ENCODE data around the gene TBC1D19.
"Not testable (repeated sequence)": the region's sequence is repeated elsewhere in the genome, so short reads cannot be mapped to it uniquely, and the experiment has no call there.

TBC1D19 gene

GRCh38 chr4:26619784-26620183 is 35.9 kb downstream of the TBC1D19 start:
- Mint-ChIP-seq H3K4me3 (no peak overlapping the region), H3K27ac (no peak overlapping the region), H3K9me3 (no peaks in the 10 kb centered on the region), H3K36me3 (ENCODE audit: low read depth) (peaks cover 20% of the 10 kb centered on the region), H3K27me3 (no peaks in the 10 kb centered on the region), H3K4me1 (ENCODE audit: low read depth) (no peaks in the 10 kb centered on the region)
- no peak for DNase-seq

- no peaks in the 10 kb centered on the region for H3K27me3 Mint-ChIP-seq
- H3K4me3 Mint-ChIP-seq = no peak overlapping the region
- H3K27ac Mint-ChIP-seq = no peak overlapping the region
- no peaks in the 10 kb centered on the region for H3K9me3 Mint-ChIP-seq
- no peak for DNase-seq
- no peaks in the 10 kb centered on the region for H3K4me1 Mint-ChIP-seq (ENCODE audit: low read depth)
- H3K36me3 Mint-ChIP-seq (ENCODE audit: low read depth) = peaks cover 20% of the 10 kb centered on the region
Measured at GRCh38 chr4:26621366-26621765, 37.5 kb downstream of the TBC1D19 start.

- Mint-ChIP-seq H3K4me1 (ENCODE audit: low read depth) (no peaks in the 10 kb centered on the region), H3K4me3 (no peak overlapping the region), H3K27ac (no peak overlapping the region), H3K27me3 (no peaks in the 10 kb centered on the region), H3K36me3 (ENCODE audit: low read depth) (peaks cover 19% of the 10 kb centered on the region), H3K9me3 (no peaks in the 10 kb centered on the region)
- DNase-seq = no peak
Measured at GRCh38 chr4:26622913-26623312, 39.0 kb downstream of the TBC1D19 start.

GRCh38 chr4:26626658-26627057 is 42.8 kb downstream of the TBC1D19 start:
- not testable (repeated sequence) for H3K27ac Mint-ChIP-seq; DNase-seq; H3K27me3 Mint-ChIP-seq; H3K9me3 Mint-ChIP-seq; H3K4me1 Mint-ChIP-seq (ENCODE audit: low read depth); H3K4me3 Mint-ChIP-seq
- H3K36me3 Mint-ChIP-seq (ENCODE audit: low read depth) = peaks cover 15% of the 10 kb centered on the region

GRCh38 chr4:26632916-26633315 is 49.0 kb downstream of the TBC1D19 start:
- H3K9me3 Mint-ChIP-seq = no peaks in the 10 kb centered on the region

GRCh38 chr4:26634237-26634636 is 50.4 kb downstream of the TBC1D19 start:
- Mint-ChIP-seq H3K9me3 (no peaks in the 10 kb centered on the region), H3K36me3 (ENCODE audit: low read depth) (peaks cover 19% of the 10 kb centered on the region), H3K4me1 (ENCODE audit: low read depth) (no peaks in the 10 kb centered on the region), H3K27me3 (no peaks in the 10 kb centered on the region), H3K27ac (no peak overlapping the region), H3K4me3 (no peak overlapping the region)
- DNase-seq = no peak

More at GRCh38 chr4:26632916-26633315, 49.0 kb downstream of the TBC1D19 start:
- Mint-ChIP-seq H3K27me3 (no peaks in the 10 kb centered on the region), H3K36me3 (ENCODE audit: low read depth) (peaks cover 18% of the 10 kb centered on the region), H3K27ac (no peak overlapping the region), H3K4me1 (ENCODE audit: low read depth) (no peaks in the 10 kb centered on the region), H3K4me3 (no peak overlapping the region)
- no peak for DNase-seq

GRCh38 chr4:26636458-26636857 is 52.6 kb downstream of the TBC1D19 start:
- no peak for DNase-seq
- Mint-ChIP-seq H3K27ac (no peak overlapping the region), H3K36me3 (ENCODE audit: low read depth) (peaks cover 32% of the 10 kb centered on the region), H3K4me3 (no peak overlapping the region), H3K9me3 (no peaks in the 10 kb centered on the region), H3K27me3 (no peaks in the 10 kb centered on the region), H3K4me1 (ENCODE audit: low read depth) (no peaks in the 10 kb centered on the region)

- not testable (repeated sequence) for H3K4me3 Mint-ChIP-seq; H3K9me3 Mint-ChIP-seq; DNase-seq; H3K27me3 Mint-ChIP-seq; H3K27ac Mint-ChIP-seq; H3K4me1 Mint-ChIP-seq (ENCODE audit: low read depth)
- peaks cover 31% of the 10 kb centered on the region for H3K36me3 Mint-ChIP-seq (ENCODE audit: low read depth)
Measured at GRCh38 chr4:26640639-26641038, 56.8 kb downstream of the TBC1D19 start.

GRCh38 chr4:26647523-26648224 is 63.8 kb downstream of the TBC1D19 start:
- Mint-ChIP-seq H3K4me3 (no peak overlapping the region), H3K4me1 (ENCODE audit: low read depth) (no peaks in the 10 kb centered on the region), H3K9me3 (peaks cover 4% of the 10 kb centered on the region), H3K36me3 (ENCODE audit: low read depth) (peaks cover 26% of the 10 kb centered on the region), H3K27ac (no peak overlapping the region), H3K27me3 (no peaks in the 10 kb centered on the region)
- DNase-seq = no peak

GRCh38 chr4:26648260-26648659 is 64.4 kb downstream of the TBC1D19 start:
- Mint-ChIP-seq H3K27me3 (no peaks in the 10 kb centered on the region), H3K9me3 (peaks cover 4% of the 10 kb centered on the region), H3K4me1 (ENCODE audit: low read depth) (no peaks in the 10 kb centered on the region), H3K4me3 (no peak overlapping the region), H3K27ac (no peak overlapping the region), H3K36me3 (ENCODE audit: low read depth) (peaks cover 32% of the 10 kb centered on the region)
- DNase-seq = no peak

- Mint-ChIP-seq H3K36me3 (ENCODE audit: low read depth) (peaks cover 23% of the 10 kb centered on the region), H3K9me3 (peaks cover 4% of the 10 kb centered on the region), H3K27me3 (no peaks in the 10 kb centered on the region), H3K27ac (no peak overlapping the region), H3K4me1 (ENCODE audit: low read depth) (no peaks in the 10 kb centered on the region), H3K4me3 (no peak overlapping the region)
- no peak for DNase-seq
Measured at GRCh38 chr4:26660261-26660660, 76.4 kb downstream of the TBC1D19 start.

GRCh38 chr4:26663888-26664287 is 80.0 kb downstream of the TBC1D19 start:
- no peaks in the 10 kb centered on the region for H3K9me3 Mint-ChIP-seq
- no peaks in the 10 kb centered on the region for H3K27me3 Mint-ChIP-seq
- peaks cover 13% of the 10 kb centered on the region for H3K36me3 Mint-ChIP-seq (ENCODE audit: low read depth)
- no peak overlapping the region for H3K4me3 Mint-ChIP-seq
- no peaks in the 10 kb centered on the region for H3K4me1 Mint-ChIP-seq (ENCODE audit: low read depth)
- H3K27ac Mint-ChIP-seq = no peak overlapping the region
- no peak for DNase-seq

- Mint-ChIP-seq H3K4me1 (ENCODE audit: low read depth) (no peaks in the 10 kb centered on the region), H3K27ac (no peak overlapping the region), H3K4me3 (no peak overlapping the region), H3K27me3 (no peaks in the 10 kb centered on the region), H3K36me3 (ENCODE audit: low read depth) (peaks cover 17% of the 10 kb centered on the region), H3K9me3 (no peaks in the 10 kb centered on the region)
- no peak for DNase-seq
Measured at GRCh38 chr4:26670903-26671537, 87.1 kb downstream of the TBC1D19 start.

GRCh38 chr4:26679040-26679695 is 95.3 kb downstream of the TBC1D19 start:
- not testable (repeated sequence) for H3K4me3 Mint-ChIP-seq; H3K27ac Mint-ChIP-seq; H3K27me3 Mint-ChIP-seq; H3K4me1 Mint-ChIP-seq (ENCODE audit: low read depth); DNase-seq
- H3K9me3 Mint-ChIP-seq = peaks cover 29% of the 10 kb centered on the region
- peaks cover 54% of the 10 kb centered on the region for H3K36me3 Mint-ChIP-seq (ENCODE audit: low read depth)

- no peaks in the 10 kb centered on the region for H3K27me3 Mint-ChIP-seq
- H3K27ac Mint-ChIP-seq = no peak overlapping the region
- no peak for DNase-seq
- no peaks in the 10 kb centered on the region for H3K4me1 Mint-ChIP-seq (ENCODE audit: low read depth)
- H3K4me3 Mint-ChIP-seq = no peak overlapping the region
- H3K36me3 Mint-ChIP-seq (ENCODE audit: low read depth) = peaks cover 37% of the 10 kb centered on the region
- peaks cover 24% of the 10 kb centered on the region for H3K9me3 Mint-ChIP-seq
Measured at GRCh38 chr4:26682436-26682835, 98.6 kb downstream of the TBC1D19 start.

Data from activated T-cell treated with anti-CD3 and anti-CD28 coated beads, Interleukin-2, amount 50 U/mL, for 24 hours (primary cell).